Spleen (tissue), 13 donors: ENCODE results near the gene TSPAN19. TPM values are rescaled to one million over a fixed set of nuclear protein-coding genes. Genes with fewer than 3 reads are reported as not detected.
A peak's percentile ranks its signal among the peaks of the same experiment; 100 is the strongest.

Experiments used
- DNase-seq: peaks from one replicate; pipeline ENCODE4 v3.0.0-alpha.2; 2020
- H3K27ac ChIP-seq, 8 donors: fragments of 200-600 bp; sonication (generic) in 7 of 8; 1 replicate in 4 of 8; 2 replicates in 4 of 8; pipeline versions ENCODE4 v1.5.0 to v1.8.0; 2016 to 2021; ENCODE audit warnings: inconsistent platforms in 4 of 8, mild to moderate bottlenecking in 4 of 8, moderate library complexity in 1 of 8
- H3K27me3 ChIP-seq, 7 donors: fragments of 200-600 bp; sonication (generic) in 6 of 7; replicated peaks in 1 of 7; 1 replicate in 4 of 7; 2 replicates in 3 of 7; pipeline versions ENCODE4 v1.5.0 to v1.8.0; 2016 to 2021; ENCODE audit warnings: inconsistent platforms in 3 of 7, mild to moderate bottlenecking in 1 of 7
- H3K36me3 ChIP-seq, 6 donors: fragments of 200-600 bp; sonication (generic) in 5 of 6; 1 replicate in 4 of 6; 2 replicates in 2 of 6; pipeline versions ENCODE4 v1.5.0 to v1.8.0; 2016 to 2021; ENCODE audit warnings: inconsistent platforms in 2 of 6
- H3K4me1 ChIP-seq, 6 donors: fragments of 200-600 bp; sonication (generic) in 5 of 6; 1 replicate in 3 of 6; 2 replicates in 3 of 6; pipeline versions ENCODE4 v1.5.0 to v1.8.0; 2016 to 2021; ENCODE audit warnings: inconsistent platforms in 3 of 6
- H3K4me3 ChIP-seq, 8 donors: fragments of 200-600 bp; sonication (generic) in 7 of 8; 1 replicate in 4 of 8; 2 replicates in 4 of 8; pipeline versions ENCODE4 v1.5.0 to v1.8.0; 2016 to 2021; ENCODE audit warnings: inconsistent platforms in 4 of 8, mild to moderate bottlenecking in 4 of 8, moderate library complexity in 2 of 8
- H3K9me3 ChIP-seq, 8 donors: fragments of 200-600 bp; sonication (generic) in 7 of 8; 1 replicate in 4 of 8; 2 replicates in 4 of 8; pipeline versions ENCODE4 v1.5.0 to v1.8.0; 2016 to 2021; ENCODE audit warnings: inconsistent platforms in 4 of 8
- POLR2A ChIP-seq, 3 donors: fragments of 450-650 bp; IDR thresholded peaks; one replicate each; pipeline ENCODE4 v1.5.1; 2017; ENCODE audit warnings: antibody characterized with exemption in 3 of 3, mild to moderate bottlenecking in 1 of 3
- POLR2AphosphoS5 ChIP-seq, 3 donors: sonication (generic); formaldehyde crosslinking; IDR thresholded peaks; one replicate each; pipeline ENCODE4 v1.5.1; 2017; ENCODE audit warnings: antibody characterized with exemption in 3 of 3
- WGBS, 5 donors: extraction: QIAGEN DNeasy Blood & Tissue Kit in 3 of 5; methylation state at CpG; one replicate each; pipeline versions ENCODE4 v1.1.5 to v1.1.7; 2013 to 2018; 5-methylcytosine and 5-hydroxymethylcytosine counted together
- intact Hi-C: fragments of 100-400 bp; cut with DNase I; formaldehyde crosslinking; loops from one replicate; pipeline ENCODE4 v1.15.0; 2023; ENCODE audit warnings: low total_unique reads
- long read RNA-seq, 2 donors: transcript quantifications; one replicate each; lab custom pipeline, GENCODE V29; 2026
- polyA plus RNA-seq, 3 donors: library from polyadenylated mRNA; stranded (reverse); fragments of 200-250 nt; gene quantifications; one replicate each; pipeline ENCODE4 v1.2.1, GENCODE V29; 2013
- total RNA-seq, 7 donors: library from RNA; depleted of rRNA in 3 of 7; stranded (reverse); fragments of >200 nt in 3 of 7; fragmentation: NEBNext Ultra II Directional in 4 of 7; extraction: Animal tissue kit (Norgen Biotek cat#: 25700) in 4 of 7; gene quantifications; one replicate each; pipeline versions ENCODE4 v1.1.0 to v1.2.1, GENCODE V29; 2016 to 2021
- TF ChIP-seq, protein P1 (sequence below), 11 experiments: fragments of 200-600 bp in 7 of 11; fragments of 450-650 bp in 4 of 11; sonication (generic) in 4 of 11; IDR thresholded peaks in 8 of 11; conservative IDR thresholded peaks in 3 of 11; 1 replicate in 7 of 11; 2 replicates in 4 of 11; pipeline versions ENCODE4 v1.4.0 to v1.8.0; 2016 to 2021; ENCODE audit warnings: antibody characterized with exemption in 11 of 11, inconsistent platforms in 4 of 11, mild to moderate bottlenecking in 1 of 11
- donor health status: healthy with polysubstance abuse.
- donor health status: DM: no; HTN: no; CAD: no; lungs with moderate emphysema.
- donor health status: DM: no; HTN: no; CAD: no.
- donor health status: Bipolar disorder and iron deficiency.
- donor health status: healthy.
- donor health status: DM: no; HTN: no; CAD: no.
- donor health status: DM: yes; HTN: yes; CAD: no.

TSPAN19 gene
- total RNA-seq (1 to 10 TPM in 1 of 7 donors, under 1 TPM in 2, not detected in 4; 0.32 to 1.1 (median 0.77) TPM), polyA plus RNA-seq (under 1 TPM in 2 of 3 donors, not detected in 1; 0.11 to 0.51 TPM)
- long read RNA-seq, donor 1: 0 reads
- long read RNA-seq, donor 2: 0 reads

DNA sequence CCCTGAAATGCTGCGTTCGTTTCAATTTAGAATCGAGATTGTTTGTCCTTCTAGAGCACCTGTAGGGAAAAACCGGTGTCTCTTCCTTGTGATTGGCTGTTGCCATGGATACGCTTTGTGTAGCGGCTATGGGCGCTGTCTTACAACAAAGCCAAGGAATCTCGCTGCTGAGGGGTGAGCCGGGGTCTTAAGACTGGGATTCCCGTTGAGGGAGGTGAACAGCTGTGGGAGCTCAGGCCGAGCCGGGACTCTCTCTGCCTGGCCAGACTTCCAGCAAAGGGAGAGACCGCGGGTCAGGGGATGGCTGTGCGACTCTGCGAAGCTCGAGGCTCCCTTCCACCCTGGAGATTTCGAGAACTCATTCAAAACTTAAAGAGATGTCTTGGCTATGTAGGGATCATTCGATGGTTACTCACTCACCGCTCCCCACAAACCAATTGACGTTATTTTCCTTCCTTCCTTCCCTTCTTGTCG, at the start of gene TSPAN19, which contains the start of gene LRRIQ1:
TSS of gene TSPAN19 (minus strand) at position 44 of the 474 bp plus-strand sequence. CDS start 6,331 bp downstream, outside the sequence.
TSS of gene LRRIQ1 (plus strand) at position 118 of the 474 bp plus-strand sequence. CDS start 1,826 bp downstream, outside the sequence.
- H3K27me3 ChIP-seq: peaks cover 0 to 26% (median 0%) of the 10 kb centered on the region in 7 donors
- TF ChIP-seq, protein P1, sequence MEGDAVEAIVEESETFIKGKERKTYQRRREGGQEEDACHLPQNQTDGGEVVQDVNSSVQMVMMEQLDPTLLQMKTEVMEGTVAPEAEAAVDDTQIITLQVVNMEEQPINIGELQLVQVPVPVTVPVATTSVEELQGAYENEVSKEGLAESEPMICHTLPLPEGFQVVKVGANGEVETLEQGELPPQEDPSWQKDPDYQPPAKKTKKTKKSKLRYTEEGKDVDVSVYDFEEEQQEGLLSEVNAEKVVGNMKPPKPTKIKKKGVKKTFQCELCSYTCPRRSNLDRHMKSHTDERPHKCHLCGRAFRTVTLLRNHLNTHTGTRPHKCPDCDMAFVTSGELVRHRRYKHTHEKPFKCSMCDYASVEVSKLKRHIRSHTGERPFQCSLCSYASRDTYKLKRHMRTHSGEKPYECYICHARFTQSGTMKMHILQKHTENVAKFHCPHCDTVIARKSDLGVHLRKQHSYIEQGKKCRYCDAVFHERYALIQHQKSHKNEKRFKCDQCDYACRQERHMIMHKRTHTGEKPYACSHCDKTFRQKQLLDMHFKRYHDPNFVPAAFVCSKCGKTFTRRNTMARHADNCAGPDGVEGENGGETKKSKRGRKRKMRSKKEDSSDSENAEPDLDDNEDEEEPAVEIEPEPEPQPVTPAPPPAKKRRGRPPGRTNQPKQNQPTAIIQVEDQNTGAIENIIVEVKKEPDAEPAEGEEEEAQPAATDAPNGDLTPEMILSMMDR (IDR thresholded peaks at IDR 0.05 in 8 of 11, conservative IDR thresholded peaks at IDR 0.05 in 3 of 11): no peak
- TF ChIP-seq POLR2AphosphoS5 (IDR thresholded peaks at IDR 0.05) (peak in 1 of 3 donors; percentile 24), POLR2A (IDR thresholded peaks at IDR 0.05) (no peak)
- WGBS, 5 donors: 1 to 3% (median 2%) methylated on average over 22 of the region's 22 CpGs
- H3K4me1 ChIP-seq: peaks cover 0 to 12% (median 0%) of the 10 kb centered on the region in 6 donors
- H3K36me3 ChIP-seq: no peaks in the 10 kb centered on the region
- intact Hi-C loops: no loop called here
- no peak within 1 kb of the TSS for H3K27ac ChIP-seq
- H3K9me3 ChIP-seq: no peaks in the 10 kb centered on the region
- H3K4me3 ChIP-seq: peak within 1 kb of the TSS; percentile 29 to 71 (median 40)
- DNase-seq: peak; percentile 67

DNA sequence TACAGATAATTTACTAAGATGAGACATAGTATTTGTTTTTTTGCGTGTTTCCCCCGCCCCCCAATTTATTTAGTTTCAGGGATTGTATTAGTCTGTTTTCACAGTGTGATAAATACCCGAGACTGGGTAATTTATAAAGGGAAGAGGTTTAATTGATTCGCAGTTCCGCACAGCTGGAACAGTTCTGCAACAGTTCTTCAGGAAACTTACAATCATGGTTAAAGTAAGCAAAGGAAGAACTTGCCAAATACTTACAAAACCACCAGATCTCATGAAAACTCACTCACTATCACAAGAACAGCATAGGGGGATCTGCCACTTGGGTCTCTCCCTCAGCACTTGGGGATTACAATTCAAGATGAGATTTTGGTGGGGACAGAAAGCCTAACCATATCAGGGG, 49.0 kb upstream of the TSPAN19 start:
- intact Hi-C loops: no loop called here
- Histone ChIP-seq H3K36me3 (no peaks in the 10 kb centered on the region), H3K4me3 (no peak overlapping the region), H3K27me3 (no peaks in the 10 kb centered on the region), H3K27ac (no peak overlapping the region), H3K4me1 (no peaks in the 10 kb centered on the region), H3K9me3 (peaks cover 0 to 6% (median 0%) of the 10 kb centered on the region in 8 donors)
- WGBS, 5 donors: 81 to 89% (median 85%) methylated on average over 5 of the region's 5 CpGs
- no peak for DNase-seq
- no peak for TF ChIP-seq POLR2A (IDR thresholded peaks at IDR 0.05)
- no peak for TF ChIP-seq POLR2AphosphoS5 (IDR thresholded peaks at IDR 0.05)
- TF ChIP-seq, protein P1 (IDR thresholded peaks at IDR 0.05 in 8 of 11, conservative IDR thresholded peaks at IDR 0.05 in 3 of 11): no peak

DNA sequence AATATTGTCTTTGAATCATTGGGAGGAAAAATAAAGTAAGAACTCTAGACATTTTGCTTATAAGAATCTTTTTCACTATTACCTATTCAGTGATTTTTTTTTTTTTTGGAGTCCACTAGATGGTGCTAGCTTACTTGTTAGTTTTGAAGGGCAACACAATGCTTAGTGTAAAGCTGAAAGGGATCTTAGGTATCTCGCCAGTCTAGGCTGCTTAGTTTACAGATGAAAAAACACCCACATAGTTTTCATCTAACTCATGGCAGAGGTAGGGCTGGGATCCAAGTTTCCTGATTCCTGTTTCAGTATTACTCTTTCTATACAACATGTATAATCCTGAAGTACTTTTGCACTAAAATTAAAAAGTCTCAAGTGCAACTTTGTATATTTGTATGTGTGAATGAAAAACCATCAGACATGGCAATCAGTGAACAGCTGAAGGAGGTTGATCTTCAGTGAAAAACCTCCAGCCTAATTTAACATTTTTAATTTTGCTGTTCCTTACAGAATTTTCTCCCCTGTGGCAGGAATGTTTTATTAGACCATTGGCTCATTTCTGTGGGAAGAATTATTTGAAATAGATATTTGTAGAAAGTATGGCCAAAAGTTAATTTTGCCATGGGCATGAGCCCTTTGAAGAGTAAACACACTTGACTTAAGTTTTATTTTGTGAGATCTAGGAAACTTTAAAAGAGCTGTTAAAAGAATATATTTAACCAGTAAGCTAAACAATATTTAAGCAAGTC, 40.8 kb upstream of the TSPAN19 start:
- WGBS, 5 donors: 0 to 7% (median 3%) methylated on average over 1 of the region's 1 CpG
- H3K36me3 ChIP-seq: no peaks in the 10 kb centered on the region
- TF ChIP-seq, protein P1 (IDR thresholded peaks at IDR 0.05 in 8 of 11, conservative IDR thresholded peaks at IDR 0.05 in 3 of 11): no peak
- TF ChIP-seq POLR2A (IDR thresholded peaks at IDR 0.05) (no peak), POLR2AphosphoS5 (IDR thresholded peaks at IDR 0.05) (no peak)
- intact Hi-C loops: no loop called here
- no peak overlapping the region for H3K27ac ChIP-seq
- no peak overlapping the region for H3K4me3 ChIP-seq
- no peaks in the 10 kb centered on the region for H3K9me3 ChIP-seq
- no peak for DNase-seq
- H3K4me1 ChIP-seq: no peaks in the 10 kb centered on the region
- no peaks in the 10 kb centered on the region for H3K27me3 ChIP-seq

DNA sequence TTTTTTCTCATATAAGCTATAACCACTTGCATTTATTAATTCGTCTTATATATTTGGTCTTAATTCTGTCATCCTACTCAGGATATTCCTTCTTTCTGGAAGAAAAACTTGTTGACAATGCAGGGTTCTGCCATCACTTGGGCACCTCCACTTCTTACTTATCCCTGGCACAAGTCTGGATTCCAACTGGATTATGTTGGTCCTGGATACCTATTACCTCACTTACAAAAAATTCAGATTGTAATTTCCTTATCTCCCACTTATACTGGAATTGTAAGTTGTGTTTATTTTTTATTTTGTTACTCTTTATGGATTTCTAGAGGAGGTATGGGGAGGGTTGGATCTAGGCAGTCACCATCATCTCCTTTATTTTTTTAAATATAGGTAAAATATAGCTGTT, 36.7 kb upstream of the TSPAN19 start:
- 69 to 91% (median 88%) methylated on average over 1 of the region's 1 CpG for WGBS, 5 donors
- TF ChIP-seq, protein P1 (IDR thresholded peaks at IDR 0.05 in 8 of 11, conservative IDR thresholded peaks at IDR 0.05 in 3 of 11): no peak
- TF ChIP-seq POLR2A (IDR thresholded peaks at IDR 0.05): no peak
- no peak for TF ChIP-seq POLR2AphosphoS5 (IDR thresholded peaks at IDR 0.05)

More for the DNA sequence above, 36.7 kb upstream of the TSPAN19 start:
- no peak for DNase-seq
- H3K4me3 ChIP-seq: no peak overlapping the region
- no peaks in the 10 kb centered on the region for H3K27me3 ChIP-seq
- no peaks in the 10 kb centered on the region for H3K36me3 ChIP-seq
- H3K4me1 ChIP-seq: no peaks in the 10 kb centered on the region
- H3K27ac ChIP-seq: no peak overlapping the region
- H3K9me3 ChIP-seq: no peaks in the 10 kb centered on the region
- intact Hi-C loops: no loop called here
